ENCODE data around the gene SHROOM3.

- TF ChIP-seq POLR2A (IDR thresholded peaks at IDR 0.05; ENCODE audit: extremely low read depth, insufficient read length) (no peak), CTCF (IDR thresholded peaks at IDR 0.05; ENCODE audit: low read depth, low read length) (no peak), MYC (IDR thresholded peaks at IDR 0.05; ENCODE audit: low read depth, low read length) (no peak)
- TF ChIP-seq, protein P1, sequence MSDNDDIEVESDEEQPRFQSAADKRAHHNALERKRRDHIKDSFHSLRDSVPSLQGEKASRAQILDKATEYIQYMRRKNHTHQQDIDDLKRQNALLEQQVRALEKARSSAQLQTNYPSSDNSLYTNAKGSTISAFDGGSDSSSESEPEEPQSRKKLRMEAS (IDR thresholded peaks at IDR 0.05; ENCODE audit: low read depth, low read length), result no peak
Measured at GRCh38 chr4:76401654-76402053, 33.4 kb upstream of the SHROOM3 start.

Measured in NB4 (cell line).